GM19035 (cell line): ENCODE measurements around the gene ZNF714.
"Not testable (repeated sequence)": the region's sequence is repeated elsewhere in the genome, so short reads cannot be mapped to it uniquely, and the experiment has no call there.

ENCODE experiments used
- ATAC-seq: cut with Tn5 transposase; IDR thresholded peaks from one replicate; pipeline ENCODE4 v1.9.1; 2021; ENCODE audit not compliant: unreplicated experiment

ZNF714 gene

GRCh38 chr19:21130097-21130775 is 48.2 kb downstream of the ZNF714 start:
- no peak for ATAC-seq

- ATAC-seq = no peak
Observed at GRCh38 chr19:21133633-21134032, 51.6 kb downstream of the ZNF714 start.

GRCh38 chr19:21134934-21135366 is 52.9 kb downstream of the ZNF714 start:
- ATAC-seq = no peak

GRCh38 chr19:21135433-21135832 is 53.4 kb downstream of the ZNF714 start:
- ATAC-seq = no peak

- no peak for ATAC-seq
Observed at GRCh38 chr19:21138130-21138529, 56.1 kb downstream of the ZNF714 start.

- not testable (repeated sequence) for ATAC-seq
Observed at GRCh38 chr19:21141006-21141405, 59.0 kb downstream of the ZNF714 start.

GRCh38 chr19:21141787-21142464 is 59.9 kb downstream of the ZNF714 start, which contains the start of gene ZNF431:
ZNF431 (plus strand) TSS chr19:21142040; CDS start chr19:21142184, 144 bp downstream.
- ATAC-seq = peak; percentile 100

GRCh38 chr19:21143428-21143827 is 61.4 kb downstream of the ZNF714 start:
- no peak for ATAC-seq

- no peak for ATAC-seq
Observed at GRCh38 chr19:21143854-21144253, 61.9 kb downstream of the ZNF714 start.

GRCh38 chr19:21147540-21147939 is 65.5 kb downstream of the ZNF714 start:
- ATAC-seq = no peak

- ATAC-seq = no peak
Observed at GRCh38 chr19:21148681-21149080, 66.7 kb downstream of the ZNF714 start.

GRCh38 chr19:21149877-21150276 is 67.9 kb downstream of the ZNF714 start:
- ATAC-seq = no peak

GRCh38 chr19:21151460-21151859 is 69.5 kb downstream of the ZNF714 start:
- no peak for ATAC-seq

GRCh38 chr19:21158523-21159135 is 76.6 kb downstream of the ZNF714 start:
- no peak for ATAC-seq

GRCh38 chr19:21164541-21164940 is 82.5 kb downstream of the ZNF714 start:
- ATAC-seq = no peak

- ATAC-seq = no peak
Observed at GRCh38 chr19:21166436-21166835, 84.4 kb downstream of the ZNF714 start.
